ENCODE data around the gene ZMYND11.

DNA sequence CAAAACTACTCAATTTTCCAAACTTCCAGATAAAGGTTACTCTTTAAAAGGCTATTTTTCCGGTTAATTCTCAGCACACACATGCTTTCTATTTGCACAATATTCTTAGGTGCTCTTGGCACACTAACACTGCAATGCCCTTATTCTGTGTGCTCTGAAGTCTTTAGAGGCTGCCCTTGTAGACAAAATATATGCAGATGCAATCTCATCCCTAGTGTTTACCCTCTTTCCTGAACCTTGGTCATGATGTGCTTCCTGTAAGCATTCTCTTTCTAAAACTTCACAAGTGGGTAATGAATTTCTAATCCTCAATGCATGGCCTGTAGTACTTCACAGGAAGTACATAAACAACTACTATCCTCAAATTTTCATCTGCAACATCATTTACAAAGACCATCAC lies 45.1 kb upstream of the ZMYND11 start:
- no peak for TF ChIP-seq CTCF (IDR thresholded peaks at IDR 0.05)
- TF ChIP-seq POLR2A (IDR thresholded peaks at IDR 0.05) = no peak

Data from Peyer's patch (tissue), 4 donors.